ENCODE data around the gene AOPEP. TPM values are rescaled to one million over a fixed set of nuclear protein-coding genes. Genes with fewer than 3 reads are reported as not detected.

The AOPEP gene
- total and polyA plus RNA-seq, 7 donors, result 28.0 to 490 (median 184) TPM

DNA sequence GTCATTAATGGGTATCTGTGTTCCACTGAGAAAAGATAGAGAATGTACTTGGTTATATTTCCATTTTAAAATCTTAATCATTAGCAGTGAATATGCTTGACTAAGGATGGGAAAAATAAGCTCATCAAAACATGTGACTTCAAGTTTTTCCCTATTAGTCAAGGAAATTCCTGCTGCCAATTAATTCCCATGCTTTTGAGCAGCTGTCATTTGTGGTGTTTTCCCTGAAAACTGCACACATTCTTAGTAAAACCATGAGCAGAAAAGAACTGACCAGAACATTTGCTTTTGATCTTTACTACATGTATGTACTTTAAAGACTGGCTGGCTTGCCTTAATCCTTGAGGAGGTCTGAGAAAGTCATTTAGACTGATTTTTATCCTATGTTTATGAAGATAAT, 75.2 kb downstream of the AOPEP start:
- Histone ChIP-seq H3K4me3 (no peak overlapping the region), H3K9me3 (no peaks in the 10 kb centered on the region), H3K27me3 (no peaks in the 10 kb centered on the region), H3K27ac (peak overlapping the region in 2 of 4 donors; percentile 41 to 66), H3K36me3 (no peaks in the 10 kb centered on the region), H3K4me1 (peaks cover 0 to 51% (median 35%) of the 10 kb centered on the region in 4 donors)
- DNase-seq, result no peak
- TF ChIP-seq POLR2AphosphoS5 (IDR thresholded peaks at IDR 0.05) (peak in 1 of 4 donors; percentile 34), EP300 (IDR thresholded peaks at IDR 0.05) (no peak), POLR2A (IDR thresholded peaks at IDR 0.05) (no peak)
- intact Hi-C loops (cut with DNase I), result no loop called here

DNA sequence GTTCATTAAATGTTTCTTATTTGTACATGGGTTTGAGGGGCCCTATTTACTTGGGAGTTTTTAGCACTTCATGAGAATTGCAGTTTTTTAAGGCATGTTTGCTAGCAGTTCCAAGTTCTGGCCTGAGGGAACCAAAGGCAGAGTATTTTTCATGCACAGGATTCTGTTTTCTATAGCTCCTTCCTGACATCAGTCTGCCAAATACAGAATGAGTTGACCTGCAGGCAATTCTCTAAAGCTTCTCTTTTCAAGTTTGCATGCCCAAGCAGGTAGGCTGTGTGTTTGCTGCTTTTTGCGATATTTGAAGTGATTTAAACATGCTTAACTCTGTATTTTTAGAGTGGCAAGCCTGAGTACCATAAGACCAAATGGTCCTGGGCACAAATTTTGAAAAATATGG, 75.8 kb downstream of the AOPEP start:
- H3K9me3 ChIP-seq, result no peaks in the 10 kb centered on the region
- H3K27me3 ChIP-seq, result no peaks in the 10 kb centered on the region
- TF ChIP-seq CTCF (IDR thresholded peaks at IDR 0.05), result no peak
- TF ChIP-seq POLR2AphosphoS5 (IDR thresholded peaks at IDR 0.05), result no peak
- TF ChIP-seq POLR2A (IDR thresholded peaks at IDR 0.05), result no peak
- no peak for TF ChIP-seq EP300 (IDR thresholded peaks at IDR 0.05)
- H3K4me3 ChIP-seq, result no peak overlapping the region
- H3K4me1 ChIP-seq, result peaks cover 0 to 51% (median 37%) of the 10 kb centered on the region in 4 donors
- no peak for DNase-seq
- WGBS, 2 donors, result 96 to 97% methylated on average over 1 of the region's 1 CpG
- no peaks in the 10 kb centered on the region for H3K36me3 ChIP-seq
- intact Hi-C loops (cut with DNase I), result no loop called here
- peak overlapping the region in 1 of 4 donors; percentile 66 for H3K27ac ChIP-seq

- Histone ChIP-seq H3K27me3 (no peaks in the 10 kb centered on the region), H3K4me1 (peaks cover 0 to 52% (median 38%) of the 10 kb centered on the region in 4 donors), H3K9me3 (no peaks in the 10 kb centered on the region), H3K36me3 (no peaks in the 10 kb centered on the region), H3K27ac (peak overlapping the region in 1 of 4 donors; percentile 66), H3K4me3 (no peak overlapping the region)
- WGBS, 2 donors, result 47 to 79% methylated on average over 3 of the region's 3 CpGs
- TF ChIP-seq EP300 (IDR thresholded peaks at IDR 0.05) (no peak), CTCF (IDR thresholded peaks at IDR 0.05) (no peak), POLR2AphosphoS5 (IDR thresholded peaks at IDR 0.05) (no peak), POLR2A (IDR thresholded peaks at IDR 0.05) (no peak)
- intact Hi-C loops (cut with DNase I), result no loop called here
- no peak for DNase-seq
Observed at GRCh38 chr9:94802793-94803192, 76.3 kb downstream of the AOPEP start.

GRCh38 chr9:94804316-94804715, 77.8 kb downstream of the AOPEP start:
- Histone ChIP-seq H3K27ac (no peak overlapping the region), H3K27me3 (no peaks in the 10 kb centered on the region), H3K4me1 (peaks cover 0 to 57% (median 40%) of the 10 kb centered on the region in 4 donors), H3K36me3 (no peaks in the 10 kb centered on the region), H3K9me3 (no peaks in the 10 kb centered on the region), H3K4me3 (no peak overlapping the region)
- no peak for TF ChIP-seq POLR2A (IDR thresholded peaks at IDR 0.05)
- TF ChIP-seq EP300 (IDR thresholded peaks at IDR 0.05), result no peak
- TF ChIP-seq POLR2AphosphoS5 (IDR thresholded peaks at IDR 0.05), result no peak
- no peak for TF ChIP-seq CTCF (IDR thresholded peaks at IDR 0.05)
- intact Hi-C loops (cut with DNase I), result no loop called here
- 93 to 94% methylated on average over 5 of the region's 5 CpGs for WGBS, 2 donors
- no peak for DNase-seq

DNA sequence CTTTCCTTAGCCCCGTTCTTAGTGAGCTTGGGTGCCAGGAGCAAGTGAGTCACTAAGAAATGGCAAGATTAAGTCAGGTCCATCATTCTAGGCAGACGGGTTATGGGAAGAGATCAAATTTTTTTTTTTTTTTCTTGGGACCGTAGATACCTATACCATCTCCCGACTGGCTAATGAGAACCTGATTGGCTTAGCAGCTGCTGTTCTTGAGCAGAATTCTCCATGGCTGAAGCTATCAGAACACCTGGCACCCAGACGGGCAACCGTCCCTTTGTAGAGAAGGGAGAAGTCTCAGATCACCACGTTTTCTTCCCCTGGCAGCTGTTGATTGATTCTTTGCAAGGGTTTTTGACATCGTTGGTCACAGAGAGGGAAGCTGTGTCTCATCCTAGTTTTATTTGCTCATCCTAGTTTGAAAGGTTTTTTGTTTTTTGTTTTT, 78.6 kb downstream of the AOPEP start:
- no peaks in the 10 kb centered on the region for H3K9me3 ChIP-seq

More for the DNA sequence above, 78.6 kb downstream of the AOPEP start:
- Histone ChIP-seq H3K27ac (peak overlapping the region in 2 of 4 donors; percentile 53 to 65), H3K36me3 (no peaks in the 10 kb centered on the region), H3K4me1 (peaks cover 0 to 52% (median 33%) of the 10 kb centered on the region in 4 donors), H3K27me3 (no peaks in the 10 kb centered on the region), H3K4me3 (no peak overlapping the region)
- intact Hi-C loops (cut with DNase I), result loop anchor here (5.0 kb wide), 1 partner anchor 62 kb away; no protein-coding TSS in a partner anchor
- no peak for DNase-seq
- TF ChIP-seq EP300 (IDR thresholded peaks at IDR 0.05) (no peak), POLR2AphosphoS5 (IDR thresholded peaks at IDR 0.05) (no peak), CTCF (IDR thresholded peaks at IDR 0.05) (no peak), POLR2A (IDR thresholded peaks at IDR 0.05) (no peak)
- WGBS, 2 donors, result 34 to 69% methylated on average over 8 of the region's 8 CpGs

Data from sigmoid colon (tissue), 7 donors.